NCI-H146 treated with DMSO at 0.1 percent for 48 hours (cell line): ENCODE measurements around the gene PIF1.
A peak's percentile ranks its signal among the peaks of the same experiment; 100 is the strongest.

Source experiments
- DNase-seq: peaks from one replicate; lab custom pipeline; 2025; ENCODE audit not compliant: unreplicated experiment; lab: John Stamatoyannopoulos, UW

Gene PIF1, protein sequence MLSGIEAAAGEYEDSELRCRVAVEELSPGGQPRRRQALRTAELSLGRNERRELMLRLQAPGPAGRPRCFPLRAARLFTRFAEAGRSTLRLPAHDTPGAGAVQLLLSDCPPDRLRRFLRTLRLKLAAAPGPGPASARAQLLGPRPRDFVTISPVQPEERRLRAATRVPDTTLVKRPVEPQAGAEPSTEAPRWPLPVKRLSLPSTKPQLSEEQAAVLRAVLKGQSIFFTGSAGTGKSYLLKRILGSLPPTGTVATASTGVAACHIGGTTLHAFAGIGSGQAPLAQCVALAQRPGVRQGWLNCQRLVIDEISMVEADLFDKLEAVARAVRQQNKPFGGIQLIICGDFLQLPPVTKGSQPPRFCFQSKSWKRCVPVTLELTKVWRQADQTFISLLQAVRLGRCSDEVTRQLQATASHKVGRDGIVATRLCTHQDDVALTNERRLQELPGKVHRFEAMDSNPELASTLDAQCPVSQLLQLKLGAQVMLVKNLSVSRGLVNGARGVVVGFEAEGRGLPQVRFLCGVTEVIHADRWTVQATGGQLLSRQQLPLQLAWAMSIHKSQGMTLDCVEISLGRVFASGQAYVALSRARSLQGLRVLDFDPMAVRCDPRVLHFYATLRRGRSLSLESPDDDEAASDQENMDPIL

GRCh38 chr15:64825431-64826294, at the start of gene PIF1:
TSS of gene PIF1 (minus strand) at chr15:64825647. CDS start at chr15:64824335, 1,312 bp downstream.
- DNase-seq = peak; percentile 95

- DNase-seq = no peak
Measured at GRCh38 chr15:64870353-64870752, 44.9 kb upstream of the PIF1 start.

DNA sequence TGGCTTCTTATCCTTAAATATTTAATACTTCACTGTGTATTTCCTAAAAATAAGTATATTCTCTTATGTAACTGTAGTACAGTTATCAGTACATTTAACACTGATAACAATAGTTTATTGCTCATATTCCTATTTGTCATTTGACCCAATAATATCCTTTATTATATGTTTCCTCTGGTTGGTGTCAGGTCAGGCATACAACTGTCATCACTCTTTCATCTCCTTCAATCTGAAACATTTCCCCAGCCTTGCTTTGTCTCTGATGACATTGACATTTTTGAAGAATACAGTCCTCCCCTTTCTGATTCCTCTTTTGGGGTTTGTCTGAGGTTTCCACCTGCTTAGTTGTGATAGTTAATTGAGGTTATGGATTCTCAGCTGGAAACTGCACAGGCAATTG, 44.1 kb upstream of the PIF1 start:
- no peak for DNase-seq

GRCh38 chr15:64865998-64866520, 40.6 kb upstream of the PIF1 start:
- no peak for DNase-seq

DNA sequence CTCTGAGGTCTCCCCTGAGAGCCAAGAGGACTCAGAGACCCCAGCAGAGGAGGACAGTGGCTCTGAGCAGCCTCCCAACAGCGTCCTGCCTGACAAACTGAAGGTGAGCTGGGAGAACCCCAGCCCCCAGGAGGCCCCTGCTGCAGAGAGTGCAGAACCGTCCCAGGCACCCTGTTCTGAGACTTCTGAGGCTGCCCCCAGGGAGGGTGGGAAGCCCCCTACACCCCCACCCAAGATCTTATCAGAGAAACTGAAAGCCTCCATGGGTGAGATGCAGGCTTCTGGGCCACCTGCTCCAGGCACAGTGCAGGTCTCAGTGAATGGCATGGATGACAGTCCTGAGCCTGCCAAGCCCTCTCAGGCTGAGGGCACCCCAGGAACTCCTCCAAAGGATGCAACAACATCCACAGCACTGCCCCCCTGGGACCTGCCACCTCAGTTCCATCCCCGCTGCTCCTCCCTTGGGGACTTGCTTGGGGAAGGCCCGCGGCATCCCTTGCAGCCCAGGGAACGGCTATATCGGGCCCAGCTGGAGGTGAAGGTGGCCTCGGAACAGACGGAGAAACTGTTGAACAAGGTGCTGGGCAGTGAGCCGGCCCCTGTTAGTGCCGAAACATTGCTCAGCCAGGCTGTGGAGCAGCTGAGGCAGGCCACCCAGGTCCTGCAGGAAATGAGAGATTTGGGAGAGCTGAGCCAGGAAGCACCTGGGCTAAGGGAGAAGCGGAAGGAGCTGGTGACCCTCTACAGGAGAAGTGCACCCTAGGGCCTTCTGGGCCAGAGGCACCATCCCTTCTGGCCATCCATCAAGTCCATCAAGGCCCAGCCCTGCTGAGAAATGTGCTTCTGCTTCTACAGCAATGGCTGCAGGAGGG, 39.9 kb upstream of the PIF1 start:
- no peak for DNase-seq

- DNase-seq = no peak
Measured at GRCh38 chr15:64864068-64864467, 38.6 kb upstream of the PIF1 start.

DNA sequence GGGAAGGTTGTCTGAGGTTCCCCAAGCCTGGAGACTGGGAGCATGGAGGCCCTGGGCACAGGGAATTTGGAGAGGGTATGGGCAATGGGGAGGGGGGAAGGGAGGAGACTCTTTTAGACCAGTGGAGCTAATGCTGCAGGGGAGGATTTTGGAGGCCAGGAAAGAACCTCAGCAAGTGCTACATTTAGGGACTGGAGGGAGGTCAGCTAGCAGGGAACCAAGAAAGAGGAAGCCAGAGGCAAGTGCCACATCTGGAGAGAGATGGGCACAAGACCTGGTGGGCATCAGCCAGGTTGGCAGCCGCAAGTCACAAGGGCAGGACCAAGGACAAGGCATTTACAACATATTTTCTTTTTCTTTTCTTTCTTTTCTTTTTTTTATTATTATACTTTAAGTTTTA, 37.0 kb upstream of the PIF1 start:
- no peak for DNase-seq

DNA sequence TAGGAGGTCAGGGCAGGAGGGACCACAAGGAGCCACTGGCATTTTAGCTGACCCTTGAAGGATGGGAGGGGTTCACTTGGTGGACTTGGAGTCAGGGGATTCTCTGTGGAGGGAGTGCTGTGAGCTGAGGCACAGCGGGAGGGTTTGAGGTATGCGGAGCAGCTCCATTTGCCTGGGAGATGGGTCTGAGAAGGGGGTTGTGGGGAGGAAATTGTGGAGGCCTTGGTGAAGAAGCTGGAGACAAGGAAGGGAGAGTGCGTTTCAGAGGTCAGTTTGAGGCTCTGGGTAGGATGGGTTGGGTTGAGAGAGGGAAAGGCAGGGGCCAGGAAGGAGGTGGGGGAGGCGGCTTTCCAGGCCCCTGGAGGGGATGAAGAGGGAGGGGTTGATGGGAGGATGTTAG, 36.5 kb upstream of the PIF1 start:
- DNase-seq = no peak

DNA sequence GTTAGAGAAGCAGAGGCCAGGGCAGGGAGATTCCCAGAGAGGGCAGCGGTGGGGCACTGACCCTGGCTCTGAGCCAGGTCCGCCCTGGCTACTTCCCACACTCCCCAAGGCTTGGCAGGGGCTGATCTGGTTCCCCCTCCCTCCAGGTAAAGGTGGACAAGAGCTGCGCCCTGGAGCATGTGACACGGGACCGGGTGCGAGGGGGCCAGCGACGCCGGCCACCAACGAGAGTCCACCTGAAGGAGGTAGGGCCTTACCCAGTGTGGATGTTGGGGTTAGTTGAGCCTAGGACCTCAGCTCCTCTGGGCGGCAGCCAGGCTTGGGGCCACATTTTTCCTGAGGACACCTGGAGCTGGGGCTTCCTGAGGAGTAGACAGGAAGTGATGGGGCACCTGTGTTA, 35.9 kb upstream of the PIF1 start:
- DNase-seq = no peak

DNA sequence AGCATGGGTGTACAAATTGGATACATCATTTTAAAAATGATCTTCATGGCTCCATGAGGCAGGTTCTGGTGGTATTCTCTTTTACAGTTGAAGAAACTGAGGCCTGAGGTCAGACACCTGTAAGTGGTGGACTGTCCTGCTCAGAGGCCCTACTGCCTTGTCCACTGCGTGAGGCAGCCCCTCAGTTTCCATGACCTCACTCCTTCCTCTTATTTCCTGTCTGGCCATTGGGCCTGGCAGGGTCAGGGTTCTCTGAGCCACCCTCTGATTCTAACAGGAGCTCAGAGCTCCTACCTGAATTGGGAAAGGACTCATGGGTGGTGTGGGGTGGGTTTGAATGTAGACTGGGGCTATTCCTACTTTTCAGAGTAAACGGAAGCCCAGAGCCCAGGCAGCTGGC, 33.8 kb upstream of the PIF1 start:
- no peak for DNase-seq

DNA sequence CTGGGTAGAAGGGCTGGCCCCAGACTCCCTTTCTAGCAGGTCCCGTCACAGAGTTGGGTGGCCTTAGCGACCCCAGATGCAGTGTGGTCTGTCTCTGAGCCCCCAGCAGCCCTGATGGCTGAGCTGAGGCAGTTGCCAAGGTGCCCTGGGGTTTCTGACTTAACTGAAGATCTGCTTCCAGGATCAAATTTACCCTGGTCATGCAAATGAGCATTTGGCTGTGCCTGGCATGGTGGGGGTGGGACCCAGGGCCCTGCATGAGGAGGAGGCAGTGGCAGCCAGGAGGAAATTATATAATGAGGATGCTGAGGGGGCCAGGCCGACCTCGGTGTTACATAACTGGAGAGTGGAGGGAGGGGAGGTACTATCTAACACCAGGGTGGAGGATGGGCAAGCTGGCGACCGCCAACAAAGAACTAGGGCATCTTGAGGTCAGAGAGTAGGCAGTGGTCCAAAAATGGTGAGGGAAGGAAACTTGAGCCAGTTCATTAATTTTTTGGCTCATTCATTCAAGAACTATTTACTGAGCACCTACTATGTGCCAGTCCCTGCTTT, 32.7 kb upstream of the PIF1 start:
- no peak for DNase-seq

DNA sequence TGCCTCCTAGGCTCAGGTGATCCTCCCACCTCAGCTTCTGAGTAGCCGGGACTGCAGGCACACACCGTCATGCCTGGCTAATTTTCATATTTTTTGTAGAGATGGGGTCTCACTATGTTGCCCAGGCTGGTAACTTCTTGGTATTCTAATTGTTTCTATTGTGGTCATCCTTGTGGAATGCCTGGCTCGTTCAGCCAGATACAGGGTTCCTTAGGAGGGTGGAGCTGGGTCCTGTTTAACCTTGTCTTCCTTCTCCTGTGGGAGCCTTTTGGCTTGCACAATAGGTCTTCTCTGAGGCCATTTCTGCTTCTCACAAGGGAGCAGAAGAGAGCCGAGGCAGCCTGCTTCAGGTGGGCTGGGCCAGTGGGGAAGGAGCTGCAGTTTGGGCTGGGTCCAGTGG, 32.0 kb upstream of the PIF1 start:
- DNase-seq = no peak

GRCh38 chr15:64856429-64857145, 31.1 kb upstream of the PIF1 start:
- no peak for DNase-seq

- no peak for DNase-seq
Measured at GRCh38 chr15:64855205-64855975, 29.9 kb upstream of the PIF1 start.

GRCh38 chr15:64854526-64854925, 29.1 kb upstream of the PIF1 start:
- DNase-seq = no peak

GRCh38 chr15:64854041-64854440, 28.6 kb upstream of the PIF1 start:
- no peak for DNase-seq

GRCh38 chr15:64851503-64851840, 26.0 kb upstream of the PIF1 start:
- DNase-seq = no peak

DNA sequence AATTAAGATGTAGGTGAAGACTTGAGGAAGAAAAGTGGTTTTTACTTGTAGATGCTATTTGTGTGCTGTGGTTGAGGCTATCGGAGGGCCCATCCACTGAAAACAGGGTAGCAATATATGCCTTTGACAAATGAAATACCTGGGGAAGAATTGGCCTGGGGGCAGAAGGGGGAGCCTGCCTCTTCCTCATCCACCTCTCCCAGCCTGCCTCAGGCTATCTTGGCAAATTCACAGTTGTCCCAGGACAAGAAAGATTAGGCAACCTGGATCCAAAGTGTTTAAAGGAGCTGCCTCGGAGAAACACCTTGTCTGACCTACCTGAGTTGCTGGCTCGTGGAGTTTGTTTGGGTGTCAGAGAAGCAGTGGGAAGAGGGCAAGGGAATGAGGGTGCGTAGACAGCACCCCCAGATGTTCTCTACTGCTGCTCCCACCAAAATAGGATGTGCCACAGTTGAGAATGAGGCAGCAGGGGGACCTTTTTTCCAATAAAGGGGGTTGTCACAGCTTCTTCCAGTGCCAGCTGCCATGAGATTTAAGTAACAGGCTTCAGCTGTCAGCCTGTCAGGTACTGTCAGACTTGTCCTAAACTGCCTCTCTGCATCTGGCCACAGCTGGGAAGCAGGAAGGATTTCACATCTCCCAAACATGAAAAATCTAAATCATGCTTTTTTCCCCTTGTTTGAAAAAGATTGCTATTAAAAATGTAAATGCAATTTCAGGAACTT, 25.5 kb upstream of the PIF1 start:
- no peak for DNase-seq
